ENCODE data around the gene FIS1.
"Not testable (repeated sequence)": the region's sequence is repeated elsewhere in the genome, so short reads cannot be mapped to it uniquely, and the experiment has no call there.

The FIS1 gene

GRCh38 chr7:101287032-101287431, 42.2 kb upstream of the FIS1 start:
- in situ Hi-C loops (cut with HindIII; ENCODE audit: low sequenced_read_pairs): no loop called here

GRCh38 chr7:101285880-101286279, 41.0 kb upstream of the FIS1 start:
- in situ Hi-C loops (cut with HindIII; ENCODE audit: low sequenced_read_pairs); H3K4me3 ChIP-seq (ENCODE audit: low read depth, low read length); DNase-seq (ENCODE audit: low read depth): not testable (repeated sequence)

More at GRCh38 chr7:101287032-101287431, 42.2 kb upstream of the FIS1 start:
- no peak overlapping the region for H3K4me3 ChIP-seq (ENCODE audit: low read depth, low read length)
- DNase-seq (ENCODE audit: low read depth): no peak
- TF ChIP-seq CTCF (IDR thresholded peaks at IDR 0.05; ENCODE audit: low read depth, low read length, missing control alignments): no peak

- in situ Hi-C loops (cut with HindIII; ENCODE audit: low sequenced_read_pairs): no loop called here
- no peak for DNase-seq (ENCODE audit: low read depth)
- H3K4me3 ChIP-seq (ENCODE audit: low read depth, low read length): no peak overlapping the region
- TF ChIP-seq CTCF (IDR thresholded peaks at IDR 0.05; ENCODE audit: low read depth, low read length, missing control alignments): no peak
Observed at GRCh38 chr7:101285171-101285570, 40.3 kb upstream of the FIS1 start.

- in situ Hi-C loops (cut with HindIII; ENCODE audit: low sequenced_read_pairs); DNase-seq (ENCODE audit: low read depth); H3K4me3 ChIP-seq (ENCODE audit: low read depth, low read length): not testable (repeated sequence)
Observed at GRCh38 chr7:101280912-101281311, 36.0 kb upstream of the FIS1 start.

- in situ Hi-C loops (cut with HindIII; ENCODE audit: low sequenced_read_pairs): loop anchor here (10.0 kb wide), 1 partner anchor 224 kb away; no protein-coding TSS in a partner anchor
- no peak for TF ChIP-seq CTCF (IDR thresholded peaks at IDR 0.05; ENCODE audit: low read depth, low read length, missing control alignments)
- no peak for DNase-seq (ENCODE audit: low read depth)
- H3K4me3 ChIP-seq (ENCODE audit: low read depth, low read length): no peak overlapping the region
Observed at GRCh38 chr7:101278461-101279292, 33.8 kb upstream of the FIS1 start.

- in situ Hi-C loops (cut with HindIII; ENCODE audit: low sequenced_read_pairs): loop anchor here (10.0 kb wide), 1 partner anchor 222 kb away; no protein-coding TSS in a partner anchor
- TF ChIP-seq CTCF (IDR thresholded peaks at IDR 0.05; ENCODE audit: low read depth, low read length, missing control alignments): no peak
- no peak overlapping the region for H3K4me3 ChIP-seq (ENCODE audit: low read depth, low read length)
- no peak for DNase-seq (ENCODE audit: low read depth)
Observed at GRCh38 chr7:101277155-101277554, 32.3 kb upstream of the FIS1 start.

GRCh38 chr7:101273206-101273605, 28.3 kb upstream of the FIS1 start:
- in situ Hi-C loops (cut with HindIII; ENCODE audit: low sequenced_read_pairs): loop anchor here (10.0 kb wide), 1 partner anchor 218 kb away; no protein-coding TSS in a partner anchor
- no peak overlapping the region for H3K4me3 ChIP-seq (ENCODE audit: low read depth, low read length)
- no peak for TF ChIP-seq CTCF (IDR thresholded peaks at IDR 0.05; ENCODE audit: low read depth, low read length, missing control alignments)
- no peak for DNase-seq (ENCODE audit: low read depth)

All from astrocyte of the cerebellum (primary cell).